Peyer's patch (tissue), 4 donors: Measurements from ENCODE around the gene DMKN. TPM values are rescaled to one million over a fixed set of nuclear protein-coding genes. Genes with fewer than 3 reads are reported as not detected.

ENCODE experiments used
- DNase-seq, 3 donors: peaks; one replicate each; pipeline ENCODE4 v3.0.0-alpha.2; 2017 to 2019
- H3K27ac ChIP-seq, 4 donors: fragments of 200-600 bp; sonication (generic); one replicate each; pipeline ENCODE4 v1.5.1; 2016 to 2019
- H3K27me3 ChIP-seq, 2 donors: fragments of 200-600 bp; sonication (generic); one replicate each; pipeline ENCODE4 v1.5.1; 2019
- H3K36me3 ChIP-seq, 3 donors: fragments of 200-600 bp; sonication (generic); one replicate each; pipeline ENCODE4 v1.5.1; 2016 to 2019
- H3K4me1 ChIP-seq, 4 donors: fragments of 200-600 bp; sonication (generic); one replicate each; pipeline ENCODE4 v1.5.1; 2016 to 2019
- H3K4me3 ChIP-seq, 4 donors: fragments of 200-600 bp; sonication (generic); 1 replicate in 3 of 4; 2 replicates in 1 of 4; pipeline ENCODE4 v1.5.1; 2016 to 2019; ENCODE audit warnings: mild to moderate bottlenecking in 1 of 4
- H3K9me3 ChIP-seq, 4 donors: fragments of 200-600 bp; sonication (generic); one replicate each; pipeline ENCODE4 v1.5.1; 2016 to 2019; ENCODE audit warnings: mild to moderate bottlenecking in 1 of 4
- CTCF ChIP-seq, 6 experiments: fragments of 450-650 bp in 4 of 6; fragments of 200-600 bp in 2 of 6; sonication (generic) in 1 of 6; IDR thresholded peaks; one replicate each; pipeline ENCODE4 v1.5.1; 2017 to 2019; ENCODE audit warnings: antibody characterized with exemption in 6 of 6, mild to moderate bottlenecking in 3 of 6, moderate library complexity in 1 of 6
- POLR2A ChIP-seq, 2 donors: fragments of 450-650 bp; IDR thresholded peaks; one replicate each; pipeline ENCODE4 v1.5.1; 2017; ENCODE audit warnings: antibody characterized with exemption in 2 of 2, mild to moderate bottlenecking in 2 of 2, moderate library complexity in 2 of 2
- total RNA-seq, 4 donors: library from RNA; depleted of rRNA; stranded (reverse); fragments of >200 nt; gene quantifications; one replicate each; pipeline ENCODE4 v1.1.0, GENCODE V29; 2016

DMKN gene
- total RNA-seq: 10 to 100 TPM in 2 of 4 donors, 1 to 10 TPM in 1, not detected in 1; 1.9 to 29.7 (median 10.7) TPM

GRCh38 chr19:35513628-35514281, at the start of gene DMKN:
DMKN (minus strand) TSS chr19:35513649; CDS start chr19:35513475, 174 bp downstream.
- Histone ChIP-seq H3K9me3 (no peaks in the 10 kb centered on the region), H3K27ac (no peak within 1 kb of the TSS), H3K4me1 (peaks cover 0 to 13% (median 3%) of the 10 kb centered on the region in 4 donors), H3K4me3 (no peak within 1 kb of the TSS), H3K27me3 (no peaks in the 10 kb centered on the region), H3K36me3 (no peaks in the 10 kb centered on the region)
- TF ChIP-seq CTCF (IDR thresholded peaks at IDR 0.05) (no peak), POLR2A (IDR thresholded peaks at IDR 0.05) (no peak)
- DNase-seq: no peak

- no peaks in the 10 kb centered on the region for H3K36me3 ChIP-seq
- H3K27me3 ChIP-seq: no peaks in the 10 kb centered on the region
- no peak overlapping the region for H3K27ac ChIP-seq
- H3K9me3 ChIP-seq: peaks cover 0 to 4% (median 0%) of the 10 kb centered on the region in 4 donors
- peaks cover 0 to 12% (median 4%) of the 10 kb centered on the region in 4 donors for H3K4me1 ChIP-seq
- DNase-seq: no peak
- no peak for TF ChIP-seq POLR2A (IDR thresholded peaks at IDR 0.05)
- no peak for TF ChIP-seq CTCF (IDR thresholded peaks at IDR 0.05)
- no peak overlapping the region for H3K4me3 ChIP-seq
These were observed 49.3 kb upstream of the DMKN start for GRCh38 chr19:35562776-35563175.

- Histone ChIP-seq H3K36me3 (no peaks in the 10 kb centered on the region), H3K4me3 (no peak overlapping the region), H3K27ac (no peak overlapping the region), H3K9me3 (peaks cover 0 to 4% (median 0%) of the 10 kb centered on the region in 4 donors), H3K4me1 (peaks cover 0 to 12% (median 5%) of the 10 kb centered on the region in 4 donors), H3K27me3 (no peaks in the 10 kb centered on the region)
- DNase-seq: no peak
- TF ChIP-seq CTCF (IDR thresholded peaks at IDR 0.05) (no peak), POLR2A (IDR thresholded peaks at IDR 0.05) (no peak)
These were observed 48.9 kb upstream of the DMKN start for GRCh38 chr19:35562336-35562735.

GRCh38 chr19:35561436-35561835, 48.0 kb upstream of the DMKN start:
- Histone ChIP-seq H3K27ac (no peak overlapping the region), H3K36me3 (no peaks in the 10 kb centered on the region), H3K4me1 (peaks cover 0 to 12% (median 5%) of the 10 kb centered on the region in 4 donors), H3K27me3 (no peaks in the 10 kb centered on the region), H3K4me3 (no peak overlapping the region), H3K9me3 (peaks cover 0 to 4% (median 0%) of the 10 kb centered on the region in 4 donors)
- DNase-seq: no peak
- TF ChIP-seq POLR2A (IDR thresholded peaks at IDR 0.05) (no peak), CTCF (IDR thresholded peaks at IDR 0.05) (no peak)

GRCh38 chr19:35560677-35561076, 47.2 kb upstream of the DMKN start:
- Histone ChIP-seq H3K27me3 (no peaks in the 10 kb centered on the region), H3K4me1 (peaks cover 0 to 12% (median 5%) of the 10 kb centered on the region in 4 donors), H3K4me3 (no peak overlapping the region), H3K36me3 (no peaks in the 10 kb centered on the region), H3K27ac (no peak overlapping the region), H3K9me3 (peaks cover 0 to 4% (median 0%) of the 10 kb centered on the region in 4 donors)
- TF ChIP-seq CTCF (IDR thresholded peaks at IDR 0.05) (no peak), POLR2A (IDR thresholded peaks at IDR 0.05) (no peak)
- no peak for DNase-seq
